ENCODE data around the gene CMTR2. TPM values are rescaled to one million over a fixed set of nuclear protein-coding genes. Genes with fewer than 3 reads are reported as not detected.
"Not testable (repeated sequence)": the region's sequence is repeated elsewhere in the genome, so short reads cannot be mapped to it uniquely, and the experiment has no call there.

CMTR2 gene
- total RNA-seq, 1 donor = 42.7 TPM

DNA sequence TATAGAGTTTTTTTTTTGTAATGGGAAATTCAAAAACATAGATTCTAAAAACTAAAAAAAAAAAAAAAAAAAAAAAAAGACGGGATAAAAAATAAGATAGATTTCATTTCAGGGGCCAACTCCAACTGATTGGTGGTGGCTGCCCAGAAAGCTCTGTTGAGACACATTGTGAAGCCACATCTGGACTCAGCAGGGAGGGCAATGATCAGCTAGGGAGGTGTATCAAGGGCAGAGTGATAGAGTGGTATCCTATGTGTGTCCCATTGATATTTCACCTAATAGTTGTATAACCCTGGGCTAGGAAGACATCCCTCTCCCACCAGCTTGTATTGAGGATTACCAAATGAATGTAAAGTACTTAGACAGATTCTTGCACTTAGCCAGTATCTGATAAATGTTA lies 6.7 kb upstream of the CMTR2 start:
- no peak overlapping the region for H3K4me3 ChIP-seq (ENCODE audit: low read depth, low read length)
- TF ChIP-seq, protein P1, sequence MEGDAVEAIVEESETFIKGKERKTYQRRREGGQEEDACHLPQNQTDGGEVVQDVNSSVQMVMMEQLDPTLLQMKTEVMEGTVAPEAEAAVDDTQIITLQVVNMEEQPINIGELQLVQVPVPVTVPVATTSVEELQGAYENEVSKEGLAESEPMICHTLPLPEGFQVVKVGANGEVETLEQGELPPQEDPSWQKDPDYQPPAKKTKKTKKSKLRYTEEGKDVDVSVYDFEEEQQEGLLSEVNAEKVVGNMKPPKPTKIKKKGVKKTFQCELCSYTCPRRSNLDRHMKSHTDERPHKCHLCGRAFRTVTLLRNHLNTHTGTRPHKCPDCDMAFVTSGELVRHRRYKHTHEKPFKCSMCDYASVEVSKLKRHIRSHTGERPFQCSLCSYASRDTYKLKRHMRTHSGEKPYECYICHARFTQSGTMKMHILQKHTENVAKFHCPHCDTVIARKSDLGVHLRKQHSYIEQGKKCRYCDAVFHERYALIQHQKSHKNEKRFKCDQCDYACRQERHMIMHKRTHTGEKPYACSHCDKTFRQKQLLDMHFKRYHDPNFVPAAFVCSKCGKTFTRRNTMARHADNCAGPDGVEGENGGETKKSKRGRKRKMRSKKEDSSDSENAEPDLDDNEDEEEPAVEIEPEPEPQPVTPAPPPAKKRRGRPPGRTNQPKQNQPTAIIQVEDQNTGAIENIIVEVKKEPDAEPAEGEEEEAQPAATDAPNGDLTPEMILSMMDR (IDR thresholded peaks at IDR 0.05; ENCODE audit: insufficient read depth, low read depth, low read length) = no peak
- DNase-seq (ENCODE audit: low read depth) = no peak

DNA sequence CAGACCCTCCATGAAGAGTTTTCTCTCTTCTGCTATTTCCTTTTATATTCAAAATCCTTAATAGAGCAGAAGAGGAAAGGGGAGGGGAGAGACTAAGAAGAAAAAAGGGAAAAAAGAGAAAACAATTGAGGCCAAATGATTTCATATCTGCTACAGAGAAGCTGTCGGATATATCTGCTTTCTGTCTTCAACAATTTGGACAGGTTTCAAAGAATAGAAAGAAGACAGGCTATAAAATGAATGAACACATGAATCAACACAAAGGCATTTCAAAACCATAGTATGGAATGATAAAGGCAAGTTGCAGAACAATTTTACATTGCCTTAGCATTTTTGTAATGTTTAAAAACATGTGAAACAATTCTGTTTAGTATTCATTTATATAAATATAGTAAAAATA lies 4.7 kb upstream of the CMTR2 start:
- peak; percentile 50 for DNase-seq (ENCODE audit: low read depth)
- TF ChIP-seq, protein P1 (IDR thresholded peaks at IDR 0.05; ENCODE audit: insufficient read depth, low read depth, low read length) = no peak
- H3K4me3 ChIP-seq (ENCODE audit: low read depth, low read length) = no peak overlapping the region

DNA sequence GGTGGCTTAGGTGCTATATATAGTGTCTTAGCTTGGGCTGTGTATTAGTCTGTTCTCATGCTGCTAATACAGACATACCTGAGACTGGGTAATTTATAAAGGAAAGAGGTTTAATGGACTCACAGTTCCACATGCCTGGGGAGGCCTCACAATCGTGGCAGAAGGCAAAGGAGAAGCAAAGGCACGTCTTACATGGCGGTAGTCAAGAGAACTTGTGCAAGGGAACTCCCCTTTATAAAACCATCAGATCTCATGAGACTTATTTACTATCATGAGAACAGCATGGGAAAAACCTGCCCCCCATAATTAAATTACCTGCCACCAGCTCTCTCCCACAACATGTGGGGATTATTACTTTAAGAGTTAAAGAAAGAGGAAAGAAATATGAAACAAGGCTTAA lies 2.9 kb upstream of the CMTR2 start:
- not testable (repeated sequence) for DNase-seq (ENCODE audit: low read depth); H3K4me3 ChIP-seq (ENCODE audit: low read depth, low read length)

DNA sequence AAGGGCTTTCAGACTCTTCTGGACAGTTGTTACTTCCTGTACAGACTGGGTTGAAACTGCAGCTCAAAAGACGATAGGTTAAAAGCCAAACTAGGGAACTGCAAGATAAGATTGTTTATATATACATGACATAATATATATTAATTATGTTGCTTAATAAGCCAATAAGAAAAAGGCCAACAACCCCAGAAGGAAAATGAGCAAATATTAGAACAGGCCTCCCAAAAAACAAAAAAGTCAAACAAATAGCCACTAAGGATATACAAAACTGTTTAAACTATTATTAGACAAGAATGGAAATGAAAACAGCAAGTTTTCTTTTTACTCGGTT lies 495 bp upstream of the CMTR2 start:
- TF ChIP-seq, protein P1 (IDR thresholded peaks at IDR 0.05; ENCODE audit: insufficient read depth, low read depth, low read length) = no peak
- H3K4me3 ChIP-seq (ENCODE audit: low read depth, low read length) = peak overlapping the region; percentile 63
- no peak for DNase-seq (ENCODE audit: low read depth)

DNA sequence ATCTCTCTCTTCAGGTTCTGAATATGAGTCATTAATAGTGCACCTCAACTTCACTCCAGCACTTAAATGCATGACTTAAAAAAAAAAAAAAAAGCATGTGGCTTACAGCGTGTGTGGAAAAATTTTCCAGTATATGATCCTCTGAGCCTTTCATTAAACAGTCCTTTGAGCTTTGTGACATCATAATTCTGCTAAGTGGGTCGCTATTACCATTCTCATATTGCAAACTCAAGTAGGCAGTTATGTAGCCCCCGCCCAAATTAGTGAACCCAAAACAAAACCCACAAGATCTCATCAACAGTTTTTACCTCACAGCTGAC lies 672 bp downstream of the CMTR2 start:
- TF ChIP-seq, protein P1 (IDR thresholded peaks at IDR 0.05; ENCODE audit: insufficient read depth, low read depth, low read length) = no peak
- no peak for DNase-seq (ENCODE audit: low read depth)
- H3K4me3 ChIP-seq (ENCODE audit: low read depth, low read length) = peak overlapping the region; percentile 63

DNA sequence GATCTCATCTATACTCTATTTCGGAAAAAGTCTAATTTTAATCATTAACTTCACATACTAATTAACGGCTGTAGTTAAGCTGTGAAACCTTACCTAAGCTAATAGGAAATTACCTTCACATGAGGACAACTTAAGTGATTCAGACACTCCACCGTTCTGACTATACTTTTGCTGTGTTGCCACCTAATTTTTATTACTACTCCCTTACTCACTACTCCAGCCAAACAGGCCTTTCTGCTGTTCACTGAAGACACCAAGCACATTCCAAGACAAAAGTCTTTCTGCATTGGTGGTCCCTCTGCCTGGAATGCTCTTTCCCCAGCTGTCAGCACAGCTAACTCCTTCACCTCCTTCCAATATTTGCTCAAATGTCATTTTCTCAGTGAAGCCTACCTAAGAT lies 1.3 kb downstream of the CMTR2 start:
- DNase-seq (ENCODE audit: low read depth) = no peak
- peak overlapping the region; percentile 63 for H3K4me3 ChIP-seq (ENCODE audit: low read depth, low read length)
- TF ChIP-seq, protein P1 (IDR thresholded peaks at IDR 0.05; ENCODE audit: insufficient read depth, low read depth, low read length) = no peak

DNA sequence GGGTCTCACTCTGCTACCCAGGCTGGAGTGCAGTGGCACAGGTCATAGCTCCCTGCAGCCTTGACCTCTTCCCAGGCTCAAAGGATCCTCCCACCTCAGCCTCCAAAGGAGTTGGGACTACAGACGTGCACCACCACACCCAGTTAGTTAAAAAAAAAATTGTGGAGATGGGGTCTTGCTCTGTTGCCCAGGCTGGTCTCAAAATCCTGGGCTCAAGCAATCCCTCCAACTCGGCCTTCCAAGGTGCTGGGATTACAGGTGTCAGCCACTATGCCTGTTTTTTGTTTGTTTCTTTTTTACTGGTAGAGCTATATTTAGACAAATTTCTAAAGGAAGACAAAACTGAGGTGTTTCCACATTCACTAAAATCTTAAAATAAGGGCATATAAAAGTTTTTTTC lies 1.7 kb downstream of the CMTR2 start:
- TF ChIP-seq, protein P1 (IDR thresholded peaks at IDR 0.05; ENCODE audit: insufficient read depth, low read depth, low read length) = no peak
- H3K4me3 ChIP-seq (ENCODE audit: low read depth, low read length) = no peak overlapping the region
- DNase-seq (ENCODE audit: low read depth) = no peak

DNA sequence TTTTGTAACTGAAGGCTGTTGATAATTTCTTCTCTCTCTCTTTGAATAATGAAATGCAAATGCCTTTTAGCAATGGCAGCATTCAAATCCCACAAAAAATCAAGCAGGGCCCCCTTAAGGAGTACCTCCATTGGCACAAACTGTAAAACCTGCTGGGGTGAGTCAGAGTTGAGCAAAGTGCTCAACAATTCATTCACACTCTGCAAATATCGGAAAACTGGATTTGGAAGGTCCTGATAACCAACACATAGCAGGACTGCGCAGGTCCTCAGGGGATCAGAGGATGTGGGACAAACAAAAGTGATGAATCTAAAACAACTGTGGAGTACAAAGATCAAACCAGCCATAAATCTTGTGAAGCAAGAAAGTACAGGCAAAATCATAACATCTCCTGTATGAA lies 5.6 kb downstream of the CMTR2 start:
- no peak overlapping the region for H3K4me3 ChIP-seq (ENCODE audit: low read depth, low read length)
- TF ChIP-seq, protein P1 (IDR thresholded peaks at IDR 0.05; ENCODE audit: insufficient read depth, low read depth, low read length) = no peak
- DNase-seq (ENCODE audit: low read depth) = no peak
